NCI-H526 treated with DMSO at 0.1 percent for 48 hours (cell line): Measurements from ENCODE around the gene CLDND1.

Experiments
- DNase-seq: peaks from one replicate; lab custom pipeline; 2025; lab: John Stamatoyannopoulos, UW

CLDND1 gene

DNA sequence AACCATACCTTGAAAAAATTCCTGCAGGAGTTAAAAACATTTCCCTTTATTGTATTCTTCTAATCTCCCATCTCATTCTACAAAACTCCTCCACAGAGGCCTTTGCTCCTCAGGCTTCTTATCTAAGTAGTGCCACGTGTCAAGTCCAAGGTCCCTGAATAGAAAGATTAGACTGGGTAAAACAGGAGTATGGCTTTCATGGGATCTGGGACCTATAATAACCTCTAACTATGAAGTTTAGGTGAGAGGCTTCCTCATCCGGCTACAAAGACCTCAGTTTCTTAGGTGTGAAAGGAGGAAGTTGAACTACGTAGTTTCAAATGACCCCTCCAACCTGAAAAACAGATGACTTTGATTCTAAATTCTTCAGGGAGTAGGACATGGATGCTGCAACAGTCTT lies 29.1 kb upstream of the CLDND1 start:
- no peak for DNase-seq

DNA sequence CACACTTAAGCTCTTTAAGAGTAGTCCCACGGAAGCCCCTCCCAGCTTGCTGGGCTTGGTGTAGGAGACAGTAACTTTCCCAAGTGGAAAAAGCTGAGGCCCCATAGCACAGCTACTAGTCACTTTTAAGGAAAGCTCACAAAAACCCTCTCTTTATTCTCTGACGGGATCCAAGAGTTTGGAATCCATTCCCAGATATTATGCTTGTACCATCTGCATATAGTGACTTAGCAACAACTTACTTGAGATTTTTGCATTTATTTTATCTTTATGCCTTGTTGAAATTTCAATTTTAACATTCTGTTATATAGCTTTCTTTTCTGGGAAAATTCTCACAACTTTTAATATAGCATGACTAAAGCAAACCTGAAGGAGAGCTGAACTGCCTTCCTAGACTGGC lies 28.5 kb upstream of the CLDND1 start:
- no peak for DNase-seq

DNA sequence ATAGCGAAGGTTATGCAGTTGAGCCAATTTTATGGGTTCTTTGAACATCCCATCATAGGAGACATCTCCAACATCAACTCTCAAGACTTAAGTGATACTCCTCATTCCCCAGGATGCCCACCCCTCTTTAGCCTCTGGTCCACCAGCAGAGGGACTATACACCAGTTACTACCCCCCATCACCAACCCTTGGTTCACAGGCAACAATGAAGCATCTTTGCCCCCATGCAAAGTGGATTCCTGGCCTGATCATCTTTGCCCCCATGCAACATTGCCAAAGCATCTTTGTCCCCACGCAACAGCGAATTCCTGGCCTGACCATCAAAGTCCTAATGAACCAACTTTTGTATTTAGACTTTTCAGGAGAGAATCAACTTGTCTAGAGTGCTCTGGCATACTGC lies 28.1 kb upstream of the CLDND1 start:
- no peak for DNase-seq

DNA sequence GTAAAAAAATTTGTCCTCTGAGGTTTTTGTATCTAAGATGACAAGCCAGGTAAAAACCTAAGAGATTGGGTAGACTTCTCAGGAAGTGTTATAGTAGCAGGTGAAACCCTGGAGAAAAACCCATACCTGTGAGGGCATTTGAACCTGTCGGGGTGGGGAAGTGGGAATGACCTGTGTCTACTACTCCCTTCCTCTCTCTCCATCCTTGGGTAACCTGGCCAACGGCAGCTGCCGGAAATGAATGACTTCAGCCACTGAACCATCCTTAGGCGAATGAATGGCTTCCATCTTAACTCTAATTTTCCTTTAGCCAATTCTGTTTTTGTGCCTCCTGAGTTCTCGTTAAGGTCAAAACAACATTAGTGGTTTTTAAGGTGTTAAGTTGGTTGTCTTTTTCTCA lies 25.8 kb upstream of the CLDND1 start:
- DNase-seq, result no peak

DNA sequence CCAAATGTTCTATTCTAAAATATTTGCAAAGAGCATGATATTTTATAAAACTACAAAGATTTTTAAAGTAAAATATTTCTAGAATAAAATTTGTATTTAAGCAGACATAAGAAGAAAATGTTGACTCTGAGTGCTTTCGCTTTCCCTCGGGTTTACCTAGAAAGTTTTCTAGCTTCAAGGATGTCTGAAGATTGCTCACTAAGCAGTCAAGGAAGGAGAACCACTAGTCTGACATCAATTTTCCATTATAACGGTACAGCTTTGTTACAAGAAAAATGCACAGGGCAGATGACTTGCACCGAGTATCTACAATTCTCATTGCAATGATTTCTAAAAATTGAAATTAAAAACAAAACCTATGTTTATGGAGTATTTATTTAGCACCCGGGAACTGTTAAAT lies 23.2 kb upstream of the CLDND1 start:
- no peak for DNase-seq

DNA sequence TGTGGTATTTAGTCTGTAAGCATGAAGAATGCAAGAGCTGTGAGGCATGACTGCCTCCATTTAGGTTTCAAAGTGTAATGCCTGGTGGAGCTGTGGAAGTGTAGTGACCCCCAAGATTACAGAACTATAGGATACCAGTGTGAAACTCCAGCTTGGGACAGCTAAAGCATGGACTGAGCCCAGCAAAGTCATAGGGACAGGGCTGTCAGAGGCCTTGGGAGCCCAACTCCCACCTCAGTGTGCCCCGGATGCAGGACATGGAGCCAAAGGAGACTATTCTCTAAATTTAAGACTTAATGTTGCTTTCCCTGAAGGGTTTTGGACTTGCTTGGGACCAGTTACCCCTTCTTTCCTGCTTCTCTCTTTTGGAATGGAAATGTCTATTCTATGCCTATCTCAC lies 19.9 kb upstream of the CLDND1 start:
- DNase-seq, result no peak

DNA sequence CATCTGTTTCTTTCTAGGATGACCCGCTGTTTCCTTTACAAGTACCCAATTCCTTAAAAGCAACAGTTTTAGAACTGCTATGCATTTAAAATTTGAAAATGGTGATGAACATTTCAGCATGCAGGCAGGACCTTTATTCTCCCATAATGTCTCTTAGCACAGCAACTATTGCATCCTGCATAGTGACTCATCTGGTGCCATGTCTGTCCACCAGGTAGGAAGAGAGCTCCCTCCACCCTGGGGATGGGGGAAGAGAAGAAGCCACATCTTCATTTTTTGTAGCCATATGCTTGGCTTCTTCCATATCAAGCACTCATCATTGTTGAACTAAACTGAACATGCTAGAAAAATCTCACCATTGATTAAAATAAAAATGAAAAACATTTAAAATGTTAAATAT lies 19.0 kb upstream of the CLDND1 start:
- no peak for DNase-seq

DNA sequence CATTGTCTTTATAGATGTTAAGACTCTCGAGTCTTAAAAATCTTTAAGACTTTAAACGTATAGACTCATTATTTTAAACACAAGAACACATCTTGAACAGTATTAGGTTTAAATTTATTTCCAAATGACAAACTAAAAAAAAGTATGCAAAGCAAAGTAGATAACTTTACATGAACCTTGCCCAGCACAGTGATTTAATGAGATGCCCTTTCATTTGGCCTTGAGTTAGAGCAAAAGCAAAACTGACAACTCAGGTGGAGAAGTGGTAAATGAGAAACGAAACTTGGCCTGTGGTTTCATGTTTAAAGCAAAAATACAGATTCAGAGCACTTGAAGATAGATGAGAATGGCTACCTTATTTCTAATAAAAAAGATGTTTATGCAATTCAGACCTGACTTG lies 17.6 kb upstream of the CLDND1 start:
- DNase-seq, result no peak

DNA sequence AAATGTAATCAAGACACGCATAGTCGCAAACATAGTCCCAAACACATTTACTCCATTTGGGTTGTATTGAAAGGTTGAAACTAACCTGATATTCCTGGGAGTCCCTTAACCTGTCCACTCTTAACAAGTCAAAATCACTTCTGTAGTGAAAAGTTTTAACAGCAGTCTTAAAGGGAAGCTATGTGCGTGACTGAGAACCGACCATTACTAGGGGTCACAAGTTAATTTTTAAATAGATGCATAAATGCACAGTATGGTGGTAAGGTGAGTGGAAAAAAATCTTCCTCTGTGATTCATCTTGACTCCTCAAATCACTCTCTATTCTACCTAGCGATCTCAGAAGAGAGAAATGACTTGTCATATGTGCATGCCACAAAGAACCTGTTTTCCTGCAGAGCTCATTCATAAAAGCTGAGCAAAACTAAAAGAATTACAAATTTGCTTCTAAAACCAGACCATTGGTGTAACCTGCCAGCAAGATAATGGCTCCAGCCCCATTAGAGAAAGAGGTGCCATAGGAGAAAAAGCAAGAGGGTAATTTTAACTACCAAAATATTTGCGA lies 13.8 kb upstream of the CLDND1 start:
- DNase-seq, result no peak

DNA sequence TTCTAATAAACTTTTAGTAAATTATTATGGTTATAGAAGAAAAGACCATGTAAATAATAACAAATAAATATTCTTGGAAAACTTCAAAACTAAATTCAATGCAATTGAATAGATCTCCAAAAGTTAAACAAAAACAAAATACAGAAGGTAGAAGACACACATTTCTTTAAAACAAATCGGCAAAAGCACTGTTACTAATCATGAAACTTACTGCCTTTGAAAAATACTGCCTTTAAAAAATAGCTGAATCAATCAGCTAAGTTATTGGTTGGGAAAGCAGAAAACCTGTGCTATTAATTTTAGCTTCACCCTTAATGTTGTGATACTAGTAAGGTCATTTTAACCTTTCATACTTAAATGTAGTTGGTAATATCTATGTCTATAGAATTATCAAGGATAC lies 12.0 kb upstream of the CLDND1 start:
- DNase-seq, result no peak

DNA sequence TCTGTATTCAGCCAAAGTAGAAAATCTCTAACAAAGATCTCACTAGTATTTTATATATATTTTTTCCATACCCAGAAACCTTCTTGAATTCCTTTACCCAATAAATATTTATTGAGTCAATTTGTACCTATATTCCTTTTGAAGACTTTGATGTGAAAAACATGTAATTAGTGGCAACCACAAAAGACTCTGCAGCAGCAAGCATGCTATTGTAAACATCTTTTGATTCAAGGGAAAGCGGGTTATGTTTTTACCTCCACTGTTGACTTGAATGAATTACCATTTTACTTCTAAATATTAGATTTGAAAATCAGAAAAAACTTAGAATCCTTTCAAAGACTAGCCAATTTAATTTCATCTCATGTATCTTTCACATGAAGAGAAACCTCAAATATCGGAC lies 11.5 kb upstream of the CLDND1 start:
- no peak for DNase-seq

DNA sequence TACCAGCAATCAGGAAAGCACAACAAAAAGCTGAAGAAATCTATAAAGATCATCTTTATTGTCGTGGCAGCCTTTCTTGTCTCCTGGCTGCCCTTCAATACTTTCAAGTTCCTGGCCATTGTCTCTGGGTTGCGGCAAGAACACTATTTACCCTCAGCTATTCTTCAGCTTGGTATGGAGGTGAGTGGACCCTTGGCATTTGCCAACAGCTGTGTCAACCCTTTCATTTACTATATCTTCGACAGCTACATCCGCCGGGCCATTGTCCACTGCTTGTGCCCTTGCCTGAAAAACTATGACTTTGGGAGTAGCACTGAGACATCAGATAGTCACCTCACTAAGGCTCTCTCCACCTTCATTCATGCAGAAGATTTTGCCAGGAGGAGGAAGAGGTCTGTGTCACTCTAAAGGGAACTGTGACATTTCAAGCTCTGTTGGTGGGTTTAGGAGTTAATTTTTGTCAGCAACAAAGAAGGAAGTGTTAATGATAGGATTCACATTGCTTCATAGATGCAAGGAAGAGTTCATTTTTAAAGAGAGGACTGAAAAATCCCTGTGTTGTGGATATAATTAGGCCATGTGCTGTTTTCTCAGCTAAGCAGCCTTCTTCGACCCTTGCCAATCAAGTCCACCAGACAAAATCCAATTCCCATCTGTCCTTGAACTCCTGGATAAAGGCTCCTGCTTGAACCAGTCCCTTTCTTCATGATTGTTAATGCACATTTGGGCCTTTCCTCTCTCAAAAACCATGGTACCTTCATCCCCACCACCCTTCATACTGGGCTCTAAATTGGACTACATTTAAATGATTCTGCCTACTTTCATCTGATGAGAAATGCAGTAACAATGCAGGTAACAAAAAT lies 10.2 kb upstream of the CLDND1 start:
- no peak for DNase-seq

DNA sequence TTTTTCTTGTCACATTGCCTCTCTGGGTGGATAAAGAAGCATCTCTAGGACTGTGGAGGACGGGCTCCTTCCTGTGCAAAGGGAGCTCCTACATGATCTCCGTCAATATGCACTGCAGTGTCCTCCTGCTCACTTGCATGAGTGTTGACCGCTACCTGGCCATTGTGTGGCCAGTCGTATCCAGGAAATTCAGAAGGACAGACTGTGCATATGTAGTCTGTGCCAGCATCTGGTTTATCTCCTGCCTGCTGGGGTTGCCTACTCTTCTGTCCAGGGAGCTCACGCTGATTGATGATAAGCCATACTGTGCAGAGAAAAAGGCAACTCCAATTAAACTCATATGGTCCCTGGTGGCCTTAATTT lies 9.6 kb upstream of the CLDND1 start:
- no peak for DNase-seq

DNA sequence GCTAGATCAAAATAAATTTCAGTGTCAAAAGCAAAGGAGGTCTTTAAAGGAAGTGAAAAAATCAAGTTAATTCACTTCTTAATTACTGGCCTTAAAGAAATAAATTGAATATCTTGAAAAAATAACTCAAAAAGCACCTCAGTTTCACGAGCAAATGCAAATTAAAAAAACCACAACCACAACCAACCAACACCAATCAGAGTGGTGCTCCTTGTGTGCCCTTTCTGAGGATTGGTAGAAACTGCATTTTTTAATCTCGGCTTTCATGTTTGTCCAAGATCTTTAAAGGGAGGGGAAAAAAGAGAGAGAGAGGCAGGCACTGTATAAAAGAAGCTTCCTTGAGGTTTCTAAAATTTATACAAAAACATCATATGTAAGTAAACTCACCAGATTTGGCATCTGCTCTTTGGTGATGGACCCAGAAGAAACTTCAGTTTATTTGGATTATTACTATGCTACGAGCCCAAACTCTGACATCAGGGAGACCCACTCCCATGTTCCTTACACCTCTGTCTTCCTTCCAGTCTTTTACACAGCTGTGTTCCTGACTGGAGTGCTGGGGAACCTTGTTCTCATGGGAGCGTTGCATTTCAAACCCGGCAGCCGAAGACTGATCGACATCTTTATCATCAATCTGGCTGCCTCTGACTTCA lies 9.0 kb upstream of the CLDND1 start, which contains the start of gene GPR15:
Gene GPR15 (plus strand): TSS at position 357 of the 653 bp plus-strand sequence. CDS start 56 bp downstream, at position 413.
- DNase-seq, result no peak

DNA sequence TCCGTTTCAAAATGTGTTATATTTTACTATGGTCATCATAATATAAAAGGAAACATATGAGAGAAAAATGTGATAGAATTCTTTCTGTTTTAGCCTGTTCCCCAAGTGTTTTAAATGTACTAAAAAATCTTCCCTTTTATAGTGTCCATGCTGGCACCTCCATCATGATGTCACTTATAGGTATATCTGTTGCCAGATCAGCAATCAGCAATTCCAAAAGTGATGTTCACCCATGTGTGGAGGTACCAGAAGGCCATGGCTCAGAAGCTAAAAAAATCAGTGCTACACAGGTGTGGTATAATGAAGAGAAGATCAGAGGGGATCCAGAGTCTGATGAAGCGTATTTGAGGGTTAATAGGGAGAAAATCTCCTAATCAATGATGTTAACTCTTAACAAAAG lies 8.0 kb upstream of the CLDND1 start:
- DNase-seq, result no peak

DNA sequence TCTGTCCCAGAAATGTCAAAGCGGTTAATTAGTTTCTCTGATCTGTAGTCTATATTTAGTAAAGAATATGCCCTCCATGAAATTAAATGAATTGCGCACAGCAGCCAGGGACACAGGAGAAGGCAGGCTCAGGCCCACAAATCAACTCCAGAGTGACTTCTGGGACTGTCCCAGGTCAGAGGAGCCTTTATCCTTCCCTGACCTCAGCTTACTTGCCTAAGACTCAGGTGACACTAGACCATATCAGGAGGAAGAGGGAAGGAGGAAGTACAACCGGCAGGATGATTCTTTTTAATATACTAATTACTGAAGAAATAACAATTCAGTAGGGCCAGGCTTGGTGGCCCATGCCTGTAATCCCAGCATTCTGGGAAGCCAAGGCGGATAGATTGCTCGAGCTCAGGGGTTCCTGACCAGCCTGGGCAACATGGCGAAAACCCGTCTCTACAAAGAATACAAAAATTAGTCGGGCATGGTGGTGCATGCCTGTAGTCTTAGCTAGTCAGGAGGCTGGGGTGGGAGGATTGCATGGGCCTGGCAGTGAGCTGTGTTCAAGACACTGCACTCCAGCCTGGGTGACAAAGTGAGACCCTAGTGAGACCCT lies 7.3 kb upstream of the CLDND1 start:
- DNase-seq, result no peak

DNA sequence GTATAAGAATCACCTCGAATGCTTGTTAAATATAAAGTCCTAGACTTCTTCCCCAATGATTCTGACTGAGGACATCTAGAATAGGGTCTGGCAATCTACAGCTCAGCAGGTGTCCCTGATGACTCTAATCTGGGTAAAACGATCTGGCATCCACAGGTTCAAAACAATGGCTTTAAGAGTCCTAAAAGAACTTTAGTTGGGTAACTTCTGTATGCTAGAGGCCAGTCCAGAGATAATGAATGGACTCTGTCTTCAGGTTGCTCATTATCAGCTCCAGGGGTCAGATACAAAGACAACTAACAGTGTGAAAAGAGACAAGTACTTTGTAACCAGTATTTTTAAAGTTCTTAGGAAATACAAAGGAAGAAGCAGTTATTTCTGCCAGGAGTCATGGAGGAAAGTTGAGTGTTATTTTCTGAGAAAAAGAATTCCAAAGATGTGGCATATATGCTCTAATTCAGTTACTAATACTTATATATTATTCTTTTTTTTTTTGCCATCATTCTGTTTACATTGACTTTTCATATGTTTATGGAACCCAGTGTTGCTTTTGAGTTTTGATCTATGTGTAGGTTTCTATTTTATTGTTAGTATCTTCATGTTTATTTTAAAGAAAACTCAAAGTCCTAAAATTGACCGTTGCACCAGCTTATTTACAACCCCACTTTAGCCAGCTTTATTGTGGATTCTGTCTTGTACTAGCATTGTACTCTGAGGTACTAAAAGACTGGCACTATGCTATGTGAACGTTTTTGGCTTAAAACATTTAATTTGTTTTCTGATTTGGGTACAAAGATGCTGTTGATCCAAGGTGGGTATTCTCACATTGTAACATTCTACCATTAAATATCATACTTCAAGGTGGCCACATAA lies 6.0 kb upstream of the CLDND1 start:
- DNase-seq, result no peak

DNA sequence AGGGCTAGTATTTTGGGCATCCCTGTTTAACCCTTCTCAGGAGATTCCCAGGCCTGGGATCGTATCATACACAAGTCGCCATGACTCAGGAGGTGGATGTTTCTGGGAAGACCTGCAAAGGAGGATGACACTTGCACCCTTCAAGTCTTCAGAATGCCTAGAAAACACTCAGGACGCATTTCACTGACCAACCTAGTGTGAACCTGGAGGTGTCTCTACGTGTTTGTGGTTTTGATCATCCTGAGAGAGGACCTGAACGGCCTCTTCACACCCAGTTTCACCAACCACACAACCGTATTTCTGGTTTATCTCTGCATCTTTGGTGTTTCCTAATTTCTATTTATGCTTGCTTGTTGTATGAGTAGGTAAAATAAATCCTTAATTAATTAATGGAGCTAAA lies 2.8 kb upstream of the CLDND1 start:
- DNase-seq, result no peak

DNA sequence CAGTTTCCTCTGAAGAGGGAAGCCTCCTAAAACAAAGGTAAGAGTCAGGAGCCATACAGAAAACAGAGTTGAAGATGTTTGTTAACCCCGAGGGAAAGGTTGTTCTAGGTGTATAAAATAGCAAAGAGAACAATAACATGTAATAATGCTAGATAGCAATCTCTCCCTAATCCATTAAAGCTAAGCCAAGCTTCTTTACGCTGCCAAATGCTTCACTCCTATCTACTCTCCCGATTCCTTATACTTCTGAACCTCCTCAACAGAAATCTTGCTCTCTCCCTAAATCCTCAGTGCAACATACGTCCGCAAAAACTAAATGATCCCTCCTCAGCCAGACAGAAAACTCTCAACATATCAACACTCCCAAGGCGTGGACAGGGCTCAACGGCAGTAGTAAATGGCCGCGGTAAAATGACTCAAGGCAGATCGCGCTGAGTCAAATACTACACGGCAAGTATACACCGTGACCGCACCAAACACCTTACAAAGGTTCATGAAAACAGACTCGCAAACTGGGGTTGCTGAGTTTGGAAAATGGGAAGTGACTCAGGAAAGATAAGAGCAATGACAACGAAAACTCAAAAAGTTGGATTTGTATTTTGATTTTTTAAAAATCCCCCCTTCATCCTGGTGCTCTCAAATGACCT lies 682 bp downstream of the CLDND1 start:
- no peak for DNase-seq

DNA sequence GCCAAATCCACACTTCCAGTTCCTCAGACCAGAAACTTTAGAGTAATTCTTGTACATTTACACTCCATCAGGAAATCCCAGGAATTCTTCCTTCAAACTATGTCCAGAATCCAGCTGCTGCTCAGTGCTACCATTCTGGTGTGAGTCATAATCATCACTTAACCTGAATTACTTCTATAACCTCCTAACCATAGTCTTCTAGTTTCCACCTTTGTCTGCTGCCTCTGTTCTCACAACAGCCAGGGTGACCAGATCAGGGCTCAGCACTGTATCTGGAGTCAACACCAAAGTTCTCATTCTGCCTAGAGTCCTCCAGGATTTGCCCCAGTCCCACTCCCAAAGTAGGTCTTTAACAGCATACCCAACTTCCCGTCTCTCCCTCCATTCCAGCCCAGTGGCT lies 3.4 kb downstream of the CLDND1 start:
- DNase-seq, result no peak

DNA sequence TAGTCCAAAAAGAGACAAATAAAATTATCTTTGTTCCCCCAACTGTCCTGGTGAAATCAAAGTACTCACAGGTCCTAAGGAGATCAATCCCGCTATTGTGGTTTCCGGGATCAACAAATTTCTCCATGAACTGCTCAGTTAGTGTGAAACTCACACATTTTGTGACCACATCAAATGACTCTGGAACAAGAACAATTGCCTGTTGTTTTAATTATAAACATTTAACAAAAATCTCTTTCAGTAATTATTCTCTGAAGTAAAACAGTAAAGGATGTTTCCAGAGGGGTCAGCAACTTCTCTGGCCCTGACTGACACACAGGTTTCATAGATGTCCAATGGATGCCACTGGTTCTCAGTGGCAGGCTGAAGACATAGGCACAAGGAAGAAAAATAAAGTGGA lies 3.9 kb downstream of the CLDND1 start:
- DNase-seq, result no peak

DNA sequence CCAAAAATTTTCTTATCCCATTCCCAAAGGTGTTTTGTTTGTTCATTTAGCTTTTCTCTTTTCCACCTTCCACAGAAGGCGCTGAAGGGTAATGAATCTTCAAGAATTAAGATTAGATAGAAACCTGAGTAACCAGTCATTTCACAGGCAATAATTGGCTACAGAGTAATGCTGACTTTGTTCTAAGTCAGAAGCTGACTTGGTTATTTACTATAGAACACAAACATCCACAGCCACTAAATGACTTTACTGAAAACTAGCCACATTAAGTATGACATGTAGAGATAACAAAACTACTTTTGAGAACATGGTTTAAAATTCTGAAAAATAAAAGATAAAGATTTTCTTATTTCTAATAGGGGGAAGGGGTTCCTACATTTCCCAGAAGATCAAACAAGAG lies 7.8 kb downstream of the CLDND1 start:
- no peak for DNase-seq
